H9 (cell line): Measurements from ENCODE around the gene CFDP1. TPM values are rescaled to one million over a fixed set of nuclear protein-coding genes. Genes with fewer than 3 reads are reported as not detected.

Experiments
- DNase-seq: peaks from one replicate; pipeline ENCODE4 v3.0.0-alpha.2; 2017
- H2AFZ ChIP-seq: one replicate; pipeline ENCODE4 v1.6.1; 2013; ENCODE audit warnings: mild to moderate bottlenecking, low read length, control low read depth, moderate library complexity
- H2AK5ac ChIP-seq: 2 replicates; pipeline ENCODE4 v1.6.1; 2013; ENCODE audit warnings: low read length, control low read depth, mixed read lengths; ENCODE audit not compliant: insufficient read length
- H2BK120ac ChIP-seq: one replicate; pipeline ENCODE4 v1.6.1; 2013; ENCODE audit warnings: low read depth, mild to moderate bottlenecking, low read length, control low read depth, inconsistent platforms; ENCODE audit not compliant: poor library complexity, severe bottlenecking
- H2BK12ac ChIP-seq: 2 replicates; pipeline ENCODE4 v1.6.1; 2013; ENCODE audit warnings: low read length, control low read depth, mixed read lengths, low read depth; ENCODE audit not compliant: insufficient read length
- H2BK15ac ChIP-seq: 2 replicates; pipeline ENCODE4 v1.6.1; 2013; ENCODE audit warnings: low read depth, low read length, control low read depth
- H2BK20ac ChIP-seq: one replicate; pipeline ENCODE4 v1.6.1; 2013; ENCODE audit warnings: low read depth, mild to moderate bottlenecking, low read length, control low read depth, inconsistent platforms; ENCODE audit not compliant: poor library complexity, severe bottlenecking
- H2BK5ac ChIP-seq: 2 replicates; pipeline ENCODE4 v1.6.1; 2013; ENCODE audit warnings: low read length, control low read depth, mixed read lengths; ENCODE audit not compliant: insufficient read length
- H3K14ac ChIP-seq: 2 replicates; pipeline ENCODE4 v1.6.1; 2013; ENCODE audit warnings: low read length, control low read depth; ENCODE audit not compliant: insufficient read depth
- H3K18ac ChIP-seq: 2 replicates; pipeline ENCODE4 v1.6.1; 2013; ENCODE audit warnings: low read depth, mild to moderate bottlenecking, mixed read lengths, low read length, control low read depth; ENCODE audit not compliant: insufficient read length
- H3K23ac ChIP-seq: 2 replicates; pipeline ENCODE4 v1.6.1; 2013; ENCODE audit warnings: low read length, control low read depth, mixed read lengths, low read depth; ENCODE audit not compliant: insufficient read length
- H3K23me2 ChIP-seq: 2 replicates; pipeline ENCODE4 v1.6.1; 2013; ENCODE audit warnings: low read depth, mild to moderate bottlenecking, mixed read lengths, low read length, control low read depth; ENCODE audit not compliant: insufficient read length, poor library complexity, severe bottlenecking
- H3K27ac ChIP-seq: 2 replicates; pipeline ENCODE4 v1.5.1; 2013; ENCODE audit warnings: low read length, control low read depth, mixed read lengths, low read depth; ENCODE audit not compliant: insufficient read length
- H3K27me3 ChIP-seq: 2 replicates; pipeline ENCODE4 v1.6.1; 2013; ENCODE audit warnings: low read length, control low read depth, inconsistent platforms; ENCODE audit not compliant: insufficient read depth
- H3K4ac ChIP-seq: 2 replicates; pipeline ENCODE4 v1.6.1; 2013; ENCODE audit warnings: low read depth, mild to moderate bottlenecking, control low read depth, inconsistent platforms, low read length, moderate library complexity
- H3K4me1 ChIP-seq: 2 replicates; pipeline ENCODE4 v1.6.1; 2013; ENCODE audit warnings: low read length, control low read depth, inconsistent platforms; ENCODE audit not compliant: insufficient read depth
- H3K4me2 ChIP-seq: 2 replicates; pipeline ENCODE4 v1.6.1; 2013; ENCODE audit warnings: low read length, control low read depth, mixed read lengths; ENCODE audit not compliant: insufficient read length, insufficient read depth
- H3K56ac ChIP-seq: 2 replicates; pipeline ENCODE4 v1.6.1; 2013; ENCODE audit warnings: low read depth, mild to moderate bottlenecking, mixed read lengths, low read length, control low read depth; ENCODE audit not compliant: insufficient read length
- H3K79me1 ChIP-seq: 2 replicates; pipeline ENCODE4 v1.6.1; 2013; ENCODE audit warnings: low read depth, mild to moderate bottlenecking, moderate library complexity, low read length, control low read depth, inconsistent platforms; ENCODE audit not compliant: insufficient read depth, poor library complexity, severe bottlenecking
- H3K79me2 ChIP-seq: 2 replicates; pipeline ENCODE4 v1.6.1; 2013; ENCODE audit warnings: low read length, control low read depth, inconsistent platforms; ENCODE audit not compliant: insufficient read depth
- H3K9ac ChIP-seq: 2 replicates; pipeline ENCODE4 v1.6.1; 2013; ENCODE audit warnings: low read length, control low read depth, mixed read lengths; ENCODE audit not compliant: insufficient read length; ENCODE audit errors: extremely low read depth
- H3K9me3 ChIP-seq: one replicate; pipeline ENCODE4 v1.6.1; 2013; ENCODE audit warnings: low read depth, low read length, inconsistent platforms; ENCODE audit not compliant: control insufficient read depth
- H3T11ph ChIP-seq: one replicate; pipeline ENCODE4 v1.6.1; 2013; ENCODE audit warnings: mild to moderate bottlenecking, low read length, control low read depth, inconsistent platforms
- H4K20me1 ChIP-seq: one replicate; pipeline ENCODE4 v1.6.1; 2013; ENCODE audit not compliant: control insufficient read depth, insufficient read length, insufficient read depth
- H4K5ac ChIP-seq: 2 replicates; pipeline ENCODE4 v1.6.1; 2013; ENCODE audit warnings: low read depth, mild to moderate bottlenecking, mixed read lengths, low read length, control low read depth; ENCODE audit not compliant: insufficient read length
- H4K8ac ChIP-seq: replicated peaks from 2 replicates; pipeline ENCODE4 v1.6.1; 2013; ENCODE audit warnings: low read length, control low read depth, mixed read lengths, low read depth; ENCODE audit not compliant: insufficient read length
- H4K91ac ChIP-seq: 2 replicates; pipeline ENCODE4 v1.6.1; 2013; ENCODE audit warnings: low read depth, mild to moderate bottlenecking, moderate library complexity, mixed read lengths, low read length, control low read depth; ENCODE audit not compliant: insufficient read length
- H3K27ac Mint-ChIP-seq, 3 experiments: 2 replicates in 2 of 3; 3 replicates in 1 of 3; pipeline ENCODE4 v1.8.0; 2020 to 2021; ENCODE audit warnings: mixed read lengths in 3 of 3, mild to moderate bottlenecking in 1 of 3, moderate library complexity in 1 of 3
- H3K27me3 Mint-ChIP-seq: 2 replicates; pipeline ENCODE4 v1.8.0; 2021; ENCODE audit warnings: low read depth, mild to moderate bottlenecking, moderate library complexity, mixed read lengths
- H3K36me3 Mint-ChIP-seq, 3 experiments: 2 replicates in 2 of 3; 3 replicates in 1 of 3; pipeline ENCODE4 v1.8.0; 2020 to 2021; ENCODE audit warnings: low read depth in 3 of 3, mixed read lengths in 3 of 3; ENCODE audit not compliant: insufficient read depth in 1 of 3
- H3K4me1 Mint-ChIP-seq, 2 experiments: 2 replicates each; pipeline ENCODE4 v1.8.0; 2020; ENCODE audit warnings: mixed read lengths in 2 of 2
- H3K4me3 Mint-ChIP-seq, 2 experiments: 2 replicates in 1 of 2; 3 replicates in 1 of 2; pipeline ENCODE4 v1.8.0; 2020 to 2021; ENCODE audit warnings: mild to moderate bottlenecking in 2 of 2, mixed read lengths in 2 of 2, moderate library complexity in 1 of 2
- H3K9me3 Mint-ChIP-seq, 2 experiments: 2 replicates in 1 of 2; 3 replicates in 1 of 2; pipeline ENCODE4 v1.8.0; 2020; ENCODE audit warnings: mild to moderate bottlenecking in 2 of 2, mixed read lengths in 2 of 2, moderate library complexity in 1 of 2
- CTCF ChIP-seq: fragments of 200-600 bp; sonication (generic); conservative IDR thresholded peaks from 3 replicates; pipeline ENCODE4 v1.8.0; 2021; ENCODE audit warnings: antibody characterized with exemption, mild to moderate bottlenecking
- WGBS: extraction: QIAGEN DNeasy Blood & Tissue Kit; methylation state at CpG from one replicate; pipeline ENCODE4 v1.1.7; 2013; ENCODE audit warnings: missing lambda C conversion rate, low lambda C conversion rate, mixed read lengths; ENCODE audit not compliant: insufficient read length; ENCODE audit errors: extremely low coverage; 5-methylcytosine and 5-hydroxymethylcytosine counted together
- total RNA-seq: library from RNA; stranded (reverse); gene quantifications from 2 replicates; pipeline ENCODE4 v1.2.1, GENCODE V29; 2021

The CFDP1 gene
- total RNA-seq, 1 experiment from 2014 or later: 89.2 TPM

- H3K27ac Mint-ChIP-seq: no peak overlapping the region
- no peak overlapping the region for H4K5ac ChIP-seq
These were observed 61.0 kb downstream of the CFDP1 start for GRCh38 chr16:75372236-75372856.

More at GRCh38 chr16:75372236-75372856, 61.0 kb downstream of the CFDP1 start:
- Mint-ChIP-seq H3K4me1 (peaks cover 5 to 7% of the 10 kb centered on the region in 2 experiments; a peak in 3 of 4 replicates), H3K36me3 (peaks cover under 1 to 28% (median 17%) of the 10 kb centered on the region in 3 experiments; a peak in 6 of 7 replicates), H3K27me3 (no peaks in the 10 kb centered on the region), H3K4me3 (no peak overlapping the region), H3K9me3 (no peaks in the 10 kb centered on the region)
- no peak for DNase-seq
- Histone ChIP-seq H2BK120ac (no peak overlapping the region), H3K4me2 (no peak overlapping the region), H4K8ac (no peak overlapping the region), H4K20me1 (no peaks in the 10 kb centered on the region), H2BK12ac (no peak overlapping the region), H2BK5ac (no peak overlapping the region), H3K18ac (no peak overlapping the region), H3K14ac (no peak overlapping the region), H3K27me3 (no peaks in the 10 kb centered on the region), H2AK5ac (no peak overlapping the region), H3K56ac (no peak overlapping the region), H3K9me3 (no peaks in the 10 kb centered on the region), H3K23ac (no peak overlapping the region), H3T11ph (no peak overlapping the region), H3K9ac (no peak overlapping the region), H3K79me2 (no peaks in the 10 kb centered on the region), H2AFZ (no peak overlapping the region), H2BK15ac (no peak overlapping the region), H3K27ac (no peak overlapping the region), H3K4ac (no peak overlapping the region), H3K23me2 (no peaks in the 10 kb centered on the region), H3K79me1 (no peaks in the 10 kb centered on the region), H2BK20ac (no peak overlapping the region), H4K91ac (no peak overlapping the region), H3K4me1 (no peaks in the 10 kb centered on the region)
- no CpG with 5 or more reads among the region's 3 CpGs for WGBS
- TF ChIP-seq CTCF: no peak
